ENCODE data around the gene SSTR3. TPM values are rescaled to one million over a fixed set of nuclear protein-coding genes. Genes with fewer than 3 reads are reported as not detected.

The SSTR3 gene
- total RNA-seq, 1 experiment from 2014 or later = not detected

DNA sequence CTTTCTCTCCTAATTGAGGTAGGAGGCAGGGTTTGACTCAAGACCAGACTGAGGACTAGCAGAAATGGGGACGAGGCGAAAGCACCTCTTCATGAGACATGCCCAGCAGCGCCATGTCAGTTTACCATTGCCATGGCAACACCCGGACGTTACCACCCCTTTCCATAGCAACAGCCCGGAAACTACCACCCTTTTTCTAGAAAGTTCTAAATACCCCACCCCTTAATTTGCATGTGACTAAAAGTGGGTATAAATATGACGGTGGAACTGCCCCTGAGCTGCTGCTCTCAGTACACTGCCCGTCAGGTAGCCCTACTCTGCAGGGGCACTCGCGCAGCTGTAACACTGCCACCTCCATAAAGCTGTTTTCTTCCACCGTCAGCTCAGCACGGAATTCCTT is 37.7 kb upstream of the SSTR3 start:
- no peak overlapping the region for H3K4me3 ChIP-seq
- H3K4me1 ChIP-seq (replicated peaks) = peaks cover 3% of the 10 kb centered on the region
- no peaks in the 10 kb centered on the region for H3K9me3 ChIP-seq (replicated peaks)
- H3K27ac ChIP-seq = no peak overlapping the region
- H3K27me3 ChIP-seq (replicated peaks) = no peaks in the 10 kb centered on the region
- no peaks in the 10 kb centered on the region for H3K36me3 ChIP-seq
- no peak for DNase-seq (ENCODE audit: low read depth in 1 of 2, low spot score in 2 of 2)

DNA sequence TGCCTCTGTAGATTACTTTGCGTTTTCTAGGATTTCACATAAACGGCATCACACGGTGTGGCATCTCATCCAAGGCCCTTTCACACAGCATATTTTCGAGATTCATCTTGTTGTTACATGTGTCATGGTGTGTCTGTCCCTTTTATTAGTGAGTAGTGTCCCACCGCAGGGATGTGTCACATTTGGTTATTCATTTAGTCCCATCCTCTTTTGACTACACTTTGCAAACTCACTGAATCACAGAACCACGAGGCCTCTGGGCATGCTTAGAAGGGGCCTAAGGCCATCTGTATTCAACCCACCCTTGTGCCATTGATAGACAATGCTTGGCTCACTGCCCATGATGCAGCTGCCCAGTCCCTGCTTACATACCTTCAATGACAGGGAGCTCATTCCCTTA is 36.0 kb upstream of the SSTR3 start:
- Histone ChIP-seq H3K36me3 (no peaks in the 10 kb centered on the region), H3K4me3 (no peak overlapping the region), H3K9me3 (replicated peaks) (no peaks in the 10 kb centered on the region), H3K4me1 (replicated peaks) (peaks cover 7% of the 10 kb centered on the region), H3K27ac (no peak overlapping the region), H3K27me3 (replicated peaks) (no peaks in the 10 kb centered on the region)
- DNase-seq (ENCODE audit: low read depth in 1 of 2, low spot score in 2 of 2) = peak in 1 of 2 experiments; percentile 45

DNA sequence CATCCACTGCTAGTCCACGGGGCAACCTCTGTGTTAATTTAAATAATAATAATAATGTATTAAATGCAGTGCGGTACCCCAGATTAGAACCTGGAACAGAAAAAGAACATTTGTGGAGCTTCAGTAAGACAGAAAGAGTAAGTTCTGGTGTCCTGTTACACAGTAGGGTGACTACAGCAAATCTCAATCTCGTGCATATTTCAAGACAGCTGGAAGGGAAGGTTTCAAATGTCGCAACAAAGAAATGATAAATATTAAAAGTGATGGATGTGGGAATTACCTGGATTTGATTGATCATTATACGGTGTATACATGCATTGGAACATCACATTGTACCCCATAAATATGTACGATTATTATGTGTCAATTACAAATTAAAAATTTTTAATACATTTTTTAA is 33.5 kb upstream of the SSTR3 start:
- no peaks in the 10 kb centered on the region for H3K36me3 ChIP-seq
- H3K27ac ChIP-seq = no peak overlapping the region
- no peak overlapping the region for H3K4me3 ChIP-seq
- no peak for DNase-seq (ENCODE audit: low read depth in 1 of 2, low spot score in 2 of 2)
- H3K27me3 ChIP-seq (replicated peaks) = no peaks in the 10 kb centered on the region
- H3K9me3 ChIP-seq (replicated peaks) = no peaks in the 10 kb centered on the region
- H3K4me1 ChIP-seq (replicated peaks) = peaks cover 17% of the 10 kb centered on the region

DNA sequence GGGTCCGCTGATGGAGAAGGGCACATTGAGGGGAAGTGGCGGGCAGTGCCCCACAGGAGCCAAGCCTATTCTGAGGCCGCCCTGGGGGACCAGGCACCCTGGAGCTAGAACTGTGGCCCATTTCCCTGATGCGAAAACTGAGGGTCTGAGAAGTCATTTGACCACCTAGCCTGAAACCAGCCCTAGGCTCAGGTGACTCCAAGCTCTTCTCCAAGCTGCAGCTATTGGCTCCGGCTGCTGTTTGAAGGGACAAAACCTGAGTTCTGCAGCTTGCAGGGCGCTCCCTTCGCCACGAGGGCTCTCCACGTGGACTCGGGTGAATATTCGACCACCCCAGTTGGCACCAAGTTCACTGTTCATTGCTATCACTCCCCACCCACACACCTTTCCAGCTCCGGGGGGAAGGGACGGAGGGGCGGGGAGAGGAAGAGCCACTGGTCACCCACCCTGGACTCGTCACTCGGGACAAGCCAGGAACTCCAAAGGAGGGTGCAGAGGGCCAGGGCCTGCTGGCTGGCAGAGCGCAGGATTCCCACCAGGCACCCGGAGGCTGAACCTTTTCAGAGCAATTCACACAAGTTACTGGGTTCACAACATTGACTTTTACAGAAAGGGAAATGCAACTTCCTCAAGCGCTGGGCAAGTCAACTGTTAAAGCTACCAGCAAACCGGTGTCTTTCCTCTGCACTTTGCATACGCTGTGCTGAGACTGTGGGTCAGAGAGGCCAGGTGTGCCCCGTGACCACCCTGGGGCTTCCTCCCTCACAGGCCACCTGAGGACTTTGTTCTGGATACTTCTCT is 32.8 kb upstream of the SSTR3 start:
- DNase-seq (ENCODE audit: low read depth in 1 of 2, low spot score in 2 of 2) = no peak
- Histone ChIP-seq H3K27ac (no peak overlapping the region), H3K4me3 (no peak overlapping the region)

DNA sequence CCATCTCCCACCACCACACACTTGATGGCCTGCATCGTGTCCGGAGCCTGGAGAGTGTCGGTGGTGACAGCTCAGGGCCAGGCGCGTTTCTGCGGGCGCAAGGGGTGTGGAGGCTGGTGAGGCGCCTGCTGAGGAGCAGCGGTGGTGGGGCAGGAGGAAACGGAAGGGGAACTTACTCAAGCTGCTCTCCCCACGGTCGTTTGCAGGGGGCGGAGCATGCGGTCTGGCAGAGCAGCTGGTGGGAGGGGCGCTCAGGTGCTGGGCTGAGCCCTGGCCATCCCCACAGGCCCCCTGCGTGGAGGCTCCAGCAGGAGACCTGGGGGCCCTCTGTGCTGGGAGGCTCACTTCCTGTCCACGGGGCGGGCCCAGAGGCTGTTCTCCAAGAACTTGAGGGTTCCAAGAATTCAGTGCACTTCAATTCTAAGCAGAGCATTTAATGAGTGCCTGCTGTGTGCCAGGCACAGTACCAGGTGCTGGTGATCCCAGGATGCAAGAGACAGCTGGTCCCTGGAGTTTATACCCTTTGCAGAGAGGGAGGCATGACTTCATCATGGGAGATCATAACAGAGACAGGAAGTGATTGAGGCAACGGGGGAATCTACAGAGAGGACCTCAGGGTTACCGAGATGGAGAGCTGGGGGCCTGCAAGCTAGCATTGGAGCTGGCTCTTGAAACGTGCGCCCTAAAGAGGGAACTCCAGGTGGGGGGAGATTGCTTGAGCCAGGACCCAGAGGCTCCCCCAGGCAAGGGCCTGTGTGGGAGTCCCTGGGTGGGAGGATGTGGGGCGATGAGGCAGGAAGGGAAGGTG is 32.0 kb upstream of the SSTR3 start, which contains the start of gene RAC2:
TSS of gene RAC2 (minus strand) at position 156 of the 808 bp plus-strand sequence. CDS start at position 35, 121 bp downstream.
- Histone ChIP-seq H3K4me1 (replicated peaks) (peaks cover 17% of the 10 kb centered on the region), H3K27ac (no peak within 1 kb of the TSS), H3K36me3 (no peaks in the 10 kb centered on the region), H3K27me3 (replicated peaks) (no peaks in the 10 kb centered on the region), H3K9me3 (replicated peaks) (no peaks in the 10 kb centered on the region), H3K4me3 (peak within 1 kb of the TSS; percentile 22)
- DNase-seq (ENCODE audit: low read depth in 1 of 2, low spot score in 2 of 2) = no peak

More for the DNA sequence above, 32.8 kb upstream of the SSTR3 start:
- H3K27me3 ChIP-seq (replicated peaks) = no peaks in the 10 kb centered on the region
- H3K36me3 ChIP-seq = no peaks in the 10 kb centered on the region
- peaks cover 17% of the 10 kb centered on the region for H3K4me1 ChIP-seq (replicated peaks)
- no peaks in the 10 kb centered on the region for H3K9me3 ChIP-seq (replicated peaks)

DNA sequence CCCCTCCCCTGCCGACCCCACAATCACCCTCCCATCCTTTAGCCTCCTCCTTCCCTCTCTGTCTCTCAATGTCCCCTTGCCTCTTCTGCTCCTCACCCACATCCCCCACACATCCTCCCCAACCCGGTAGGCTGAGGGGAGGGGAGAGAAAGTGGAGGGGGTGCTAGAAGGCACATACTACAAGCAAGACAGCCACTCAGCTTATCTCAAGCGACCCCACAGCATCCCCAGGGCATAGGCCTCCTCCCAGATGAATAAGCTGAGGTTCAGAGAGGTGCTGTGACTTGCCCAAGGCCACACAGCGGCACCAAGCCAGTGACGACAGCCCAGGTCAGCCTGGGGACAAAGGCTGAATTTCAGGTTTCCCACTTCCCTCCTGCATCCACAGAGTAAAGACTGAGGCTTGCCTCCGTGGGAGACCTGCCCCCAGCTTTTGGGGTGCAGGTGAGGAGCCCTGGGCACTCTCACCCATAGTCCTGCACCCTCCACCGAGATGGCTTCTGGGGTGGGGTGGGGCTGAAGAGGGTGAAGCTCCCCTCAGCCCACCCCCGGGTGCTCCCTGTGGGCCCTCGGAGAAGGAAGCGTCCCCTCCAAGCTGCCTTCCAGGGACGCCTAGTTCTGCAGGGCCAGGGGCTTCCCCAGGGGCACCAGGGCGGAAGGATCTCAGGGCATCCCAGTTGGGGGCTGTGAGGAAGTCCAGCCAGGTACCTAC is 31.3 kb upstream of the SSTR3 start:
- peak overlapping the region; percentile 22 for H3K4me3 ChIP-seq
- H3K4me1 ChIP-seq (replicated peaks) = peaks cover 17% of the 10 kb centered on the region
- no peak overlapping the region for H3K27ac ChIP-seq
- no peak for DNase-seq (ENCODE audit: low read depth in 1 of 2, low spot score in 2 of 2)
- no peaks in the 10 kb centered on the region for H3K9me3 ChIP-seq (replicated peaks)
- H3K36me3 ChIP-seq = no peaks in the 10 kb centered on the region
- H3K27me3 ChIP-seq (replicated peaks) = no peaks in the 10 kb centered on the region

DNA sequence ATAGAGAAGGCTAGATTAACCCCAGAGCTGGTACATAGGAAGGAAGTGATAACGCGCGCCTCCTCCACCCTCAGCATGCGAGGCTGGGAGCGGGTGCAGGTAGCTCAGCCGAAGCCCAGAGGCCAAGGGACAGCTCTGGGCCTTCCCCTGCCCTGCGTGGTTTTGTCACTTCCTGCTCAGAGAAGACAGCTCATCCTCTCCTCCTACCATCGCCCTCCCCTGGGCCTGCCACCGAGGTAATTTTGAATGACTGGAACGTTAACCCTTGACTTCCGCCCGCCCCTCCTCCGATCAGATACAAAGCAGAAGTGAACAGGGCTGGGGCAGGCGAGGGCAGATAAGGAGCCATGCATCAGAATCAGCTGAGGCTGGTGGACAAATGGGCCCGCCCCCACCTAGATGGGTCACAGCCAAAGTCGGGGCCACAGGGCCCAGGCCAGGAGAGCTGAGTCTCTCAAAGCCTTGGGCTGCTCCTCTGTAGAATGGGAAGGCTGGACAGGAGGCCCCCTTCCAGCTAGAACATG is 30.2 kb upstream of the SSTR3 start:
- no peaks in the 10 kb centered on the region for H3K9me3 ChIP-seq (replicated peaks)
- H3K4me3 ChIP-seq = no peak overlapping the region
- peaks cover 17% of the 10 kb centered on the region for H3K4me1 ChIP-seq (replicated peaks)
- no peak overlapping the region for H3K27ac ChIP-seq
- no peak for DNase-seq (ENCODE audit: low read depth in 1 of 2, low spot score in 2 of 2)
- H3K27me3 ChIP-seq (replicated peaks) = no peaks in the 10 kb centered on the region
- no peaks in the 10 kb centered on the region for H3K36me3 ChIP-seq

DNA sequence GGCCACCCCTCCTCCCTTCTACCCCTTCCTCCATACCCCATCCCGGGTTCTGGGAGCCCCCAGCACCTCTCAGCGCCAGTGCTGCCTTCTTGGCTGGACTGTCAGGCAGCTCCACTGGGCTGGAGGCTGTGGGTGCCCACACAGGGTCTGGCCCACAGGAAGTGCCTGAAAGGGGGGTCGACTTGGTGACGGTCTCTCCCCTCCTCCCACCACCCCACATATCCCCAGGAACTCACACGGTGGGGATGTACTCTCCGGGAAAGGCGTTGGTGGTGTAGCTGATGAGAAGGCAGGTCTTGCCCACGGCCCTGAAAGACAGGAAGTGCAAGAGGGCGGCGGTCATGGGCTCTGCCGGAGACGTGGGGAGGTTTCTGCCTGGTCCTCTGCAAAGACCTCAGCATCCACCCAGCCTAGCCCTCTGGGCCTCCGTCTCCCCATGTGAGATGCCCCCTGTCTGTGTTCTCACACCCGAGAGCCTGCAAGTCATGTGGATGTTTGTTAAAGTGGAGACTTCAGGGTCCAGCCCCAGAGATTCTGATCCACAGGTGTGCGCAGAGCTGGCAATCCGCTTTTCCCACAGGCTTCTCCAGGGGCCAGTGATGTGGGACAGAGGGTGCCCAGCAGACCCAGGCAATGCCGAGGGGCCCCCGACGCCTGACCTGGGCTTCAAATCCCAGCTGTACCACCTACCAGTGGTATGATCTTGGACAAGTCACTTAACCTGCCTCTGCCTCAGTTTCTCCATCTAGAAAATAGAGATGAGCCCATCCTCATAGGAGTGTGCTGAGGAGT is 29.3 kb upstream of the SSTR3 start:
- H3K27me3 ChIP-seq (replicated peaks) = no peaks in the 10 kb centered on the region
- H3K27ac ChIP-seq = no peak overlapping the region
- H3K36me3 ChIP-seq = no peaks in the 10 kb centered on the region
- no peak for DNase-seq (ENCODE audit: low read depth in 1 of 2, low spot score in 2 of 2)
- H3K9me3 ChIP-seq (replicated peaks) = no peaks in the 10 kb centered on the region
- H3K4me1 ChIP-seq (replicated peaks) = peaks cover 17% of the 10 kb centered on the region
- H3K4me3 ChIP-seq = no peak overlapping the region

DNA sequence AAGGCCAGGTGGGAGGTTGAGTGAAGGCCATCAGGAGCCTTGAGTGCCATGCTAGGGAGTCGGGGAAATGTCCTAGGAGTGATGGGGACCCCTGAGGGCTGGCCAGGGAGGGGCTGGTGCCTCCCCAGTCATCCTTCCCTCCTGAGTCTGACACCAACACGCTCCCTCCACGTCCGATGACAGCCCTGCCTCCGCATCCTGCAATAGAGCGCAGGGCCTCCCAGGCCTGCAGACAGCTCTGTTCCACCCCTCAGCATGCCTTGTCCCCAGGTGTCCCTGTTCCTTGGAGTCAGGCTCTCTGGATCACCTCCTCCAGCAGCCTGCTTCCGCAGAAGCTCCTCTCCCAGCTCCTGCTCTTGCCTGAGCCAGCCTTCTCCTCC is 28.7 kb upstream of the SSTR3 start:
- no peaks in the 10 kb centered on the region for H3K27me3 ChIP-seq (replicated peaks)
- H3K4me3 ChIP-seq = no peak overlapping the region
- no peak for DNase-seq (ENCODE audit: low read depth in 1 of 2, low spot score in 2 of 2)
- H3K27ac ChIP-seq = no peak overlapping the region
- H3K36me3 ChIP-seq = no peaks in the 10 kb centered on the region
- peaks cover 17% of the 10 kb centered on the region for H3K4me1 ChIP-seq (replicated peaks)
- H3K9me3 ChIP-seq (replicated peaks) = no peaks in the 10 kb centered on the region

DNA sequence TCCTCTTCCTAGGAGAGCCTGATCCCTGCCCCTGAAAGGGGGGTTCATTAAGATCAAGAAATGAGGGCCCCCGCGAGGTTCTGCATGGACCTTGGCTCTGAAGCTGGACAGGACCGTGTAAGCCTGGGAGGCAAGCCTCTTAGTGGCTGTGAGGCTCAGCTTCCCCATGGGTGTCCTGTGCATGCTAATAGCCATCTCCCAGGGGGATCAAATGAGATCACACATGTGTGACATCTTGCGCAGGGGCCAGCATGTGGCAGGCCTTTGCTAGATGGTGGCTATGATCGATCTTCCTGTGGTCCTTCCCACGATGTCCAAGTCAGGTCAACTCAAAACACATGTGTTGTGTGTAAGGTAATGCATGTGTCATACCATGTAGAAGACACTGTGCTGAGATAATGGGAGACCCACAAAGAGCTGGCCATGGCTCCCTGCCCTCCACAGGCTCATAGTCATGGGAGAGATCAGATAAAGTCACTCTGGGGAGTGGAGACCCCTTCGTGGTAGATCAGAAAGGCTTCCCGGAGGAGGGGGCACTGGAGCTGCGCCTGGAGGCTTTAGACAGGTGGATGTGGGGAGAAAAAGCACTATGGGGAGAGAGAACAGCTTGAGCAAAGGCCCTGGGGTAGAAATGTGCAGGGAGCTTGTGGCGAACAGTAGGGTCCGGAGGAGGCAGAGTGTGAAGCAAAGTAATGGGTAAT is 28.1 kb upstream of the SSTR3 start:
- Histone ChIP-seq H3K9me3 (replicated peaks) (no peaks in the 10 kb centered on the region), H3K27me3 (replicated peaks) (no peaks in the 10 kb centered on the region), H3K4me3 (no peak overlapping the region), H3K36me3 (no peaks in the 10 kb centered on the region), H3K27ac (no peak overlapping the region), H3K4me1 (replicated peaks) (peaks cover 17% of the 10 kb centered on the region)
- no peak for DNase-seq (ENCODE audit: low read depth in 1 of 2, low spot score in 2 of 2)

DNA sequence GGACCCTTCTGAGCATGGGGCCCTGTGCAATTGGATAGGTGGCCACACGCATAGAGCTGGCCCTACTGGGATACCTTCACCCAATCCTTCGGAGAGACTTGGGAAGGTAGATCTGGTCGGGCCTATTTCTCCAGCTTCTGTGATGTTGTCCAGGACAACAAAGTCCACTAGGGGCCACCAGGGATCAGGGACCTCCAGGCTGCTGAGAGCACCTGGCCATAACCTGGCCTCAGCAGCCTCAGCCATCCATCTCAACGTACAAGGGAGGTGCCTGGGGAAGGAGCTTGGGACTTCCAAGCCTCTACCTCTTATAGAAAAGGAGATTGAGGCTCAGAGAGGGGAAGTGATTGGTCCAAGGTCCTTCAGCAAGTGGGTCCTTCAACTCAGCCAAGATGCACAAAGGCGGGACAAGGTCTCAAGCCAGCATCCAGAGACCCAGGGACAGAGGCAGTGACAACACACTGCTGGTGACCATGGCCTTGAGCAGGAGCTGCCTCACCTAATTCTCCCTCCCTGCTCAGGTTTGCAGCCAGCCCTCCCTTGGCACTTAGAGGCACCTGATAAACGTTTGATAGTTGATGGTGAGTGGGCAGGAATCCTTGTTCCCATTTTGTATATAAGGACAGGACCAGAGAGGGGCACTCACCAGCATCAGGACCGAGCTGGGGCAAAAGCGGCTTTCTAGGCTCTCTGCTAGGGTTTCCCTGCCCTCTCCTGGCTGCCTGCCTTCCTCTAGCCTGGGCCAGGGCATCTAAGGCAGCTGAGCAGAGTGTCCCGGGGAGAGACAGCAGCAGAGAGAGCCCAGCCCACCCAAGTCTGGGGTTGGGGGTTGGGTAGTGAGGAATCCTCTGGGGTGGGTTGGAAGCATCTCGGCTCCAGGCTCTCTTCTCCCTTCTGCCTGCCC is 27.3 kb upstream of the SSTR3 start:
- Histone ChIP-seq H3K27me3 (replicated peaks) (no peaks in the 10 kb centered on the region), H3K4me1 (replicated peaks) (peaks cover 17% of the 10 kb centered on the region), H3K9me3 (replicated peaks) (no peaks in the 10 kb centered on the region), H3K27ac (no peak overlapping the region), H3K4me3 (no peak overlapping the region), H3K36me3 (no peaks in the 10 kb centered on the region)
- DNase-seq (ENCODE audit: low read depth in 1 of 2, low spot score in 2 of 2) = no peak
